GM10248 (cell line): ENCODE results near the gene SPTBN2.

Experiments
- CTCF ChIA-PET: fragments of 300-600 bp; sonication (Branson Sonifier 250); formaldehyde crosslinking; extraction: SDS; loops from one replicate; lab custom pipeline; 2021; ENCODE audit warnings: antibody characterized with exemption; lab: Yijun Ruan, JAX
- POLR2A ChIA-PET: fragments of 350-650 bp; sonication (Branson Sonifier 250); formaldehyde crosslinking; extraction: SDS; loops from one replicate; lab custom pipeline; 2020; ENCODE audit warnings: antibody characterized with exemption; lab: Yijun Ruan, JAX
- DNase-seq: peaks from one replicate; pipeline ENCODE4 v3.0.0; 2012; ENCODE audit errors: extremely low spot score
- TF ChIP-seq, protein P1 (sequence below): IDR thresholded peaks from 2 replicates; pipeline ENCODE4 v1.5.1; 2012; ENCODE audit warnings: mild to moderate bottlenecking, low read depth; ENCODE audit errors: extremely low read depth, missing control alignments, control extremely low read depth

Gene SPTBN2

DNA sequence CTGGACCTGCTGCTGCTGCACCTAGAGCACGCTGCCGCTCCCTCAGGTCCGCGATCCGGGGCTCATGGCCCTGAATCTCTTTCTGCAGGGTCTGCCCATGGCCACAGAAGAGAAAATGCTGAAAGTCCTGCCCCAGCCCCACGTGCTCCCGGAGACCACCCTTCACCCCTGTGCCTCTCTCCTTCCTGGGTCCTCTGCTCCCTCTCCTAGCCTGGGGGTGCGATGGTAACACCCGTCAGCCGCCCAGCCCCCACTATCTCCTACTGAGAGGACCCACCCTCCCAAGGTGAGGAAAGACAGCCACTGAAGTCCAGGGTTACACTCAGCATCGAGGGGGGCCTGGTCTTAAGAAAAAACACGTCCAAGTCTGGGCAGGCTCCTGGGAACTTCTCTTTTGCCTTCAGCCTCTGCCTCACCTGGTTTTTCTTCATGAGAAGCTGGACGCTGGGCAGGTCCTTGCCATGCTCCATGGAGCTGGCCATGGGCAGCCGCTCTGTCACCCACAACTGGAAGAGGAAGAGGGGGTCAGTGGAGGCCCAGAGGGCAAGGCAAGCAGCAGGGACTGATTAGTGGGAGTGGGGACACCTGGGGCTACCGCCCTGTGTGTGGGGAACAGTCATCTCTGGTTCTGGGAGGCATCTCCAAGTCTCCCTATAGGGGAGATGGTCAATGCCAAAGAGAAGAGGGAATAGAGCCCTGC is 35.5 kb downstream of the SPTBN2 start:
- DNase-seq = no peak
- CTCF ChIA-PET = interaction anchor here (0.6 to 10.6 kb wide), 12 partner anchors 13 to 308 kb away, joined by 3 to 241 read pairs (median 4); partner anchors contain the start of gene RCE1
- TF ChIP-seq, protein P1, sequence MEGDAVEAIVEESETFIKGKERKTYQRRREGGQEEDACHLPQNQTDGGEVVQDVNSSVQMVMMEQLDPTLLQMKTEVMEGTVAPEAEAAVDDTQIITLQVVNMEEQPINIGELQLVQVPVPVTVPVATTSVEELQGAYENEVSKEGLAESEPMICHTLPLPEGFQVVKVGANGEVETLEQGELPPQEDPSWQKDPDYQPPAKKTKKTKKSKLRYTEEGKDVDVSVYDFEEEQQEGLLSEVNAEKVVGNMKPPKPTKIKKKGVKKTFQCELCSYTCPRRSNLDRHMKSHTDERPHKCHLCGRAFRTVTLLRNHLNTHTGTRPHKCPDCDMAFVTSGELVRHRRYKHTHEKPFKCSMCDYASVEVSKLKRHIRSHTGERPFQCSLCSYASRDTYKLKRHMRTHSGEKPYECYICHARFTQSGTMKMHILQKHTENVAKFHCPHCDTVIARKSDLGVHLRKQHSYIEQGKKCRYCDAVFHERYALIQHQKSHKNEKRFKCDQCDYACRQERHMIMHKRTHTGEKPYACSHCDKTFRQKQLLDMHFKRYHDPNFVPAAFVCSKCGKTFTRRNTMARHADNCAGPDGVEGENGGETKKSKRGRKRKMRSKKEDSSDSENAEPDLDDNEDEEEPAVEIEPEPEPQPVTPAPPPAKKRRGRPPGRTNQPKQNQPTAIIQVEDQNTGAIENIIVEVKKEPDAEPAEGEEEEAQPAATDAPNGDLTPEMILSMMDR = no peak
- POLR2A ChIA-PET = no interaction called here

- DNase-seq = no peak
- POLR2A ChIA-PET = no interaction called here
- TF ChIP-seq, protein P1 = no peak
- CTCF ChIA-PET = interaction anchor here (0.8 to 10.6 kb wide), 9 partner anchors 12 to 307 kb away, joined by 3 to 241 read pairs (median 4); partner anchors contain the start of gene RCE1
These were observed 36.1 kb downstream of the SPTBN2 start for GRCh38 chr11:66692871-66693331.

DNA sequence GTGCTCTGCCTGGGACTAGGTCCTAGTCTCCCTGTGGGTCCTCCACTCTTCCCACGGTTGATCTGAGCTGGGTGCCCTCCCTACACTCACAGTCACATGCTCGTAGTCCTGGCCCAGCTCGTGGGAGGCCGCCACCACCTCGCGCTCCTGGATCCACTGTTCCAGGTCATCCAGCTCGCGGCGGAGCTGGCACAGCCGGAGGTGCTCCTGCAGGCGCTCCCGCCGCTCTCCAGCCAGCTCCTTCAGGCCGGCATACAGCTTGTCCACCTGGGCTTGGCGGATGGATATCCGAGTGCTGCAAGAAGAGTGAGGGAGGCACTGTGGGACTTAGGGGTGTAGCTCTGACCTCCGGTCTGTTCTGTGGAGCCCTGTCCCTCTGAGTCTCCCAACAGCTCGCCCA is 36.6 kb downstream of the SPTBN2 start:
- CTCF ChIA-PET = interaction anchor here (0.8 to 10.6 kb wide), 8 partner anchors 14 to 307 kb away, joined by 3 to 241 read pairs (median 4); partner anchors contain the start of gene RCE1
- DNase-seq = no peak
- TF ChIP-seq, protein P1 = no peak
- POLR2A ChIA-PET = no interaction called here

- ChIA-PET CTCF (interaction anchor here (1.3 to 10.6 kb wide), 3 partner anchors 12 to 145 kb away, joined by 3 to 241 read pairs (median 8); partner anchors contain the start of genes RBM4B and RCE1), POLR2A (no interaction called here)
- TF ChIP-seq, protein P1 = no peak
- no peak for DNase-seq
These were observed 37.6 kb downstream of the SPTBN2 start for GRCh38 chr11:66691311-66691980.

GRCh38 chr11:66689661-66690590 is 39.1 kb downstream of the SPTBN2 start:
- ChIA-PET POLR2A (no interaction called here), CTCF (interaction anchor here (1.3 to 10.6 kb wide), 4 partner anchors 11 to 146 kb away, joined by 3 to 241 read pairs (median 6); partner anchors contain the start of genes RBM4B and RCE1)
- TF ChIP-seq, protein P1 = no peak
- DNase-seq = no peak
